Inflammatory macrophage treated with lipopolysaccharide for 1 hour (primary cell): ENCODE data around the gene OVCA2.

Source experiments
- DNase-seq, 2 donors: peaks; one replicate each; pipeline ENCODE4 v3.0.0-alpha.2; 2020 to 2022

The OVCA2 gene

DNA sequence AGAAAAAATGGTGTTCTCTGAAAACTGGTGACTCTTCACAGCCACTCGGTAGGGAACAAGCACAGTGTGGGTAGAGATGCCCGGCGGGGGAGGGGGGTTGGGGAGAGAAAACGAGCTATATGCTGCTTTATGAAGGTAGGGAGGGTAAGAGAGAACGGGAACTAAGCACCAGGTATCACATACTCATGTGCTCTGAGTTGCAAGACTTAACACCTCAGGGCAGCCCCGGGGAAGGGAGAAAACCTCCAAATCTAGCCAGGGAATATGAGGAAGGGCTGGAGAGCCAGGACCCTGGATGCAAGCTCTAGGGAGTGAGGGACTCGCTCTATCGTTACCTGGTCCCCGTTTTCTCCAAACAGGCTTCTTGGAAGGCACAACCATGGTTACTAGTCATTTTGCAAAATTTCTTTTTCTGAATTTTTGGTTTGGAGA, 48.4 kb downstream of the OVCA2 start:
- peak in 1 of 2 donors; percentile 22 for DNase-seq

DNA sequence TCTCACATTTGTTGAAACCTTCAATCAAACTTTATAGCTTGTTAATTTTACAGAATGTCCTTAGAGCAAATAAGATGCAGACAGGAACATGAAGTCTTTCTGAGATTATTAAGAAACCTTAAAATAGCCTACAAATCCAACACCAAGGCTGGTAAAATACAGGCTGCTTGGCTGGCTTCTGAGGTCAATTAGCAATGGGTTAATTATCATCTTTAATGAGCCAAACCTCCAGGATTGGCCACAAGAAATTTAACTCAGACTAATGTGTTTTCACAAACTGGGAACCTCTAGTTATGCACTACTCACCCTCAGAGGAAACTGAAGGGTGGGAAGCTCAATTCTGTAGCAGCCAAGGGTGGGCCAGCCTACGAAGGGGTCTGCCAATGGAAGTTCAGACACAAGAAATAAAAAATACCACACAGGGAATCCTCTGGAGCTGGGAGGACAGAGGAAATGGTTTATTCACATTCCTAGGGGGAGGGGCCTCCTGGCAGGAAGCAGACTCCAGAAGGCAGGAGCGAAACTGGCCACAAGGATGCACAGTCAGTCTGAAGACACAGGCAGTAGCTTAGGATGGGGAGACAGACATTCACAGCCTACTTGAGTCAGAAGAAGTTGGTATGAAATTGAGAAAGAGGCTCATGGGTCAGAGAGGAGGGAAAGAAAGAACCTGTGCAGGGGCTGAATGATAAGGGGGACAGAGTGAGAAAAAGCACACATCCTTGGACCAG, 49.1 kb downstream of the OVCA2 start:
- DNase-seq: no peak

DNA sequence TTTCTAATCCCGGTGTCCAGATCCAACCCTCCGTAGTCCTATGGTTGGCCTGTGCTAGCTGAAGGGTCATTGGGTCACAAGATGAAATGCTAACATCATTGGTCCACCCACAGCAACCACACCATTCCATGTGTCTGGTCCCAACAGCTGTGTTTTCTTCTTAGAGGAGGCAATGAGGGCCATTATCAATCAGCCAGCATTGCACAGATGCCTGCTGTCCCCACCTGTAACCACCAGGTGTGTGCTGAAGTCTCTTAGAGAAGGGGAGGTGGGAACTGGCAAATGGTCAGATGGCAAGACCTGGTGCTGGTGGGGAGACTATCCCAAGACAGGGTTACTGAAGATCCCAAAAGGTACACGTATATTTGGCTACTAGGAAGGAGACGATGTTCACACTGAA, 50.4 kb downstream of the OVCA2 start:
- DNase-seq: no peak
